Colon (tissue), 2 donors: Measurements from ENCODE around the gene MAST4.

ENCODE experiments used
- FAIRE-seq: peaks from 2 replicates; lab custom pipeline; 2012; peaks lifted over from hg19 to GRCh38; lab: Jason Lieb, UNC
- donor health status: control.
- donor health status: control.

MAST4 gene

DNA sequence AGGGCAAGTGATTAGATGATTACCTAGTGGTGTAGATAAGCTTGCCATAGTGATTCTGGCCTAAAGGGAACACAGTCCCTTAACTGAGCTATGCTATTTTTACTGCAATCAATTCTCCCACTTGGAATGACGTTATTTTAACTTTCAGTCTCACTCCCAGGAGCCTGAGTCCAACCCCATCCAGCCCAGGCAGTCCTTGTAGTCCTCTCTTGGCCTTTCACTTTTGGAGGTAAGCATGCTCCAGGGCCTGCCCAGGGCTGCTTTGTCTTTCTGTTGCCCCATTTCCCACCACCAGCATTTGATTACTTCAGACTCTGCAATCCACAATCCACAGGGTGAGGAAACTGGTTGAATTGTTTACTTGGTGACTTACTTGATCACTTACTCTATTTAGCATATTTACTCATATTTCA, 367.4 kb downstream of the MAST4 start:
- FAIRE-seq, result no peak

DNA sequence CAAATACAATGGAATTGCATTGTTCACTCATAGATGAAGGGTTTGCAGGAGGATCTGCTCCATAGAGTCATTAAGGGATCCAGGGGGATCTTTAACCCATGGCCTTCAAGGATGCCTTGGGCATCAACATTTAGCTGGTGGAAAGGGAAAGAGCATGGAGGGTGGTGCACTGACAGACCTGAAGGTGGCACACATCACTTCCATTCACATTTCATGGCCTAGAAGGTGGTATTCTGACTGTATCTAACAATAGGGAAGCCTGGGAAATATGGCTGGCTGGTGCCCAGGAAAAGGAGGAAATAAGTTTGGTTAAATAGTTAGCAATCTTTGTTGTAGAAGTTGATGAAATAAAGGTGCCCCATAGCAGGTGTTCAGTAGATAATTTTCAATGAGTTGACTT, 370.2 kb downstream of the MAST4 start:
- FAIRE-seq, result no peak

DNA sequence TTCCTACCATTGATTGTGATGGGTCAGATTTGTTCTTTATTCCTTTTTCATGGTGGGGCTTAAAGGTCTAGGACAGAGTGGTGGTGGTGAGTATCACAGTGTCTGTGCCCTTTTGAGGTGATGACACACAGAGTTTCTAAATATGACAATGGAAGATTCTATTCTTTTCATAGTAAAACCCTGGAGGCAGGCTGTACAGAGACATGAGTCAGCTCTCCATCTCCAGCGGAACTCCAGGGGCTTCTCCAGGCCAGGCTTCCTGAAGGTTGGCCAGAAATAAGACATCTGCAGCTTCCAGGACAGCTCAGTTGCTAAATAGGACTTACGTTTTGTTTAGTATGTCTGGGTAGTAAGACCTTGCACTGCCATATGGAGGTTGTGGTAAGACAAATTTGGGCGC, 370.9 kb downstream of the MAST4 start:
- no peak for FAIRE-seq

DNA sequence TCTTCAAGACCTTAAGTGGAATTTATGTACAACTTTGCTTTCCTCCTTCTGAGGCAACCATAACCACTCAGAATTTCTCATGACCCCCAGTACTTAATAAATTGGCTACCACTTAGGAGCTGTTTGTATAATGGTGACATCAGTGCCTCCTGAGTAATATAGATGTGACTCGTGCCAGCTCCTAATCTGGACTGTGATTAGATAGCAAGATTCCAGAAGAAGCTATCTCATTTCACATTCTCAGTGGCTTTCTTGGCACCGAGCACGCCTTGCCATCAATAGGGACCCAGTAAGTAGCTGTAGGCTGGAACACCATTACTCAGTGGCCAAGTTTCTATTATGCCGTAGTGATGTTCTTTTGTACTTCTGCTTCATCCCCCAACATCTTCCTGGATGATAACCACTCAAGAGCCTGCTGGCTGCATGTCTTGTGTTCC, 371.7 kb downstream of the MAST4 start:
- FAIRE-seq, result no peak

DNA sequence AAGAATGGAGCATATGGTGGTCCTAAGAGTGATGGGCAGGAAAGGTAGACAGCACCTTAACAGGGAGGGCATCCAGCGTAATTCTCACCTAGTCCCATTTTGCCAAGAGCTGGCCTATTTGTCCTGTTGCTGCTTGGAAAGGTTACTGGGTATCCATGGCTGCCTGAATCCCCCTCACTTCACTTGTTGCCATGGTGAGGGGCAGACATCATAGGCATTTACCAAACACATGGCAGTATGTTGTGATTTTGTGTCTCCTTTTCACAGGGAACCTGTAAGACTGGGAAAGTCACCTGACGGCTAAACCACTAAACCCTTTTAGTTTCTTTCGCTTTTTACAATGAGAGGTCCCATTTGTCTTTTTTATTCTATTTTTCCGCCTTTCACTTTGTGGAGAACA, 373.3 kb downstream of the MAST4 start:
- no peak for FAIRE-seq

DNA sequence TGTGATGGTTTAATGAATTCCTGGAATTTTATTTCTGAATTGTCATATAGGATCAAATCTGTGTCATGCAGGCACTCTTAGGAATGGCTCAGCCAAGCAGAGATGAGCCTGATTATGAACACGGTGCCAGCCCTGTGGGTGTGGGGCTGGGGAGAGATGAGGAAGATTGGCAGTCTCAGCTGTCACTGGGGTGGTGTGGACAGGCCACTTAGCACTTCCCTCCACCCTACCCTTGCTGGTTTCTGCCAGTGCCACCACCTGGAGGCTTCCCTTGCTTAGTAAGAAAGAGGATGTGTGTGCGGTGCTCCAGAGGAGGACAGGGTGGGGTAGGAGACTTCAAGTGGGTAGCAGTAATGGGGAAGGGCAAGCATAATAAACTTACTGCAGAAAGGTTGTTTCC, 373.8 kb downstream of the MAST4 start:
- FAIRE-seq, result no peak

DNA sequence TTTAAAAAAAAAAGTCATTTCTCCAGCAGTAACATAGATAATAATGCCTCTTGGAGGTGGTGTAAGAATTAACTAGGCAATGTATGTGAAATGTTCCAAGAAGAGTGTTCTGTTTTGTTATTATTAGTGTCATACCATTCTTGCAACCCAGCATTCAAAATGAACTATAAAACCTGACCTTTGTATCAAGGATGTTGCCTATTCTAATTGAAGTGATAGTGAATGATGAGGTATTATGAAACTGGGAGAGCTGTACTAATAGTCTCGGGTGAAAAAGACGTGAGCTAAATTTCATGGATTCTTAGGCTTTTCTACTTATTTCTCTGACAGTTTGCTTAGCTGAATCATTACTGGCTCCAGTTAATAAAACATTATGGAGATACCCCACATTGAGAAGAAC, 375.8 kb downstream of the MAST4 start:
- FAIRE-seq, result no peak

DNA sequence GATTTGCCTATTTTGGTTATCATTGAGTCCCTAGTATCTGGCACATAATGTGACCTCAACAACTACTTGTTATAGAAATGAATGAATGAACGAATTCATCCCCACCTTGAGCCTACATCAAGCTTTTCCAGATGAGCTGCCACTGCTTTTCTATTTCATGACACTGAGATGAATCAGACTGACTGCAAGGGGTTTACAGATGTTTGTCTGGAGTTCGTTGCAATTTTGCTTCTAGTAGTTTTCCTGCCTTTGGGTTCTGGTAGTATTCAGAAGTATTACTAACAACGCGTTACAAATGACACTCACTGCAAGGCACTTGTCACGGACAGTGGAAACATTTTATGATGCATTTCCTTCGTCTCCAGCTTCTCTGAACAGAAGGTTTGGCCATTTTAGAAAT, 378.1 kb downstream of the MAST4 start:
- no peak for FAIRE-seq

DNA sequence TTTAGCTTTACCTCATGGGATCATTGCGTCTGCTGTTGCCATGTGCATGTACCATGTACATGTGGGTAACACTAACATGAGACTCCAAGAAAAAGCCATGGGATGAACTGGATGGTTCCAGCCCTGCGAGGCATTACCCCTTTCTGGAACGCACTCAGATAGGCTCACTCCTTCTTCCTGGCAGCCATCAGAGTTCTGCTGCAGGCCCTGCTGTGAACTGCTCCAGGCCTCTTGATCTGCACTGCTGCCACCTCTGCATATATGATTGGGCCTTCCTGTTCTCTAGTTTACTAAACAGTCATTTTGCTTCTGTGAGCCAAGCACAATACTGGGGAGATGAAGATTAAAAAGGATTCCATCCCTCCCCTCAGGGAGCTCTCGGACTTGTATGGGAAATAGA, 379.9 kb downstream of the MAST4 start:
- FAIRE-seq, result no peak

DNA sequence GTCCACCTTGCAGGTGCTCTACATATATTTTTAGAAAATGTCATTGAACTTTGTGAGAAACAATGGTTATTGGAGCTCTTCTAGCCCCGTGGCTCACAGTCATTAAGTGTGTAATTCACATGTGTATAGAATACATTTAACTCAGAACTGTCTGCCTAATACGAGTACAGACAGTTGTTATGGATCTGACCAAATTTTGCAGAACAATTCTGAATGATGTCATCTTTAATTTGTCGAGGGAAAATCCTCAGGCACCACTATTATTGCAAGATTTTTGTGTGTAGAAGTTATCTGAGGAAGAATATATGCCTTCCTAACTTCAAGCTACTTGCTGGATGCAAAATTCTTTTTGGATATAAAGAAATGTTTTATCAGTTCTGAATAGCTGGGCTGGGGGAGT, 383.5 kb downstream of the MAST4 start:
- FAIRE-seq, result no peak

DNA sequence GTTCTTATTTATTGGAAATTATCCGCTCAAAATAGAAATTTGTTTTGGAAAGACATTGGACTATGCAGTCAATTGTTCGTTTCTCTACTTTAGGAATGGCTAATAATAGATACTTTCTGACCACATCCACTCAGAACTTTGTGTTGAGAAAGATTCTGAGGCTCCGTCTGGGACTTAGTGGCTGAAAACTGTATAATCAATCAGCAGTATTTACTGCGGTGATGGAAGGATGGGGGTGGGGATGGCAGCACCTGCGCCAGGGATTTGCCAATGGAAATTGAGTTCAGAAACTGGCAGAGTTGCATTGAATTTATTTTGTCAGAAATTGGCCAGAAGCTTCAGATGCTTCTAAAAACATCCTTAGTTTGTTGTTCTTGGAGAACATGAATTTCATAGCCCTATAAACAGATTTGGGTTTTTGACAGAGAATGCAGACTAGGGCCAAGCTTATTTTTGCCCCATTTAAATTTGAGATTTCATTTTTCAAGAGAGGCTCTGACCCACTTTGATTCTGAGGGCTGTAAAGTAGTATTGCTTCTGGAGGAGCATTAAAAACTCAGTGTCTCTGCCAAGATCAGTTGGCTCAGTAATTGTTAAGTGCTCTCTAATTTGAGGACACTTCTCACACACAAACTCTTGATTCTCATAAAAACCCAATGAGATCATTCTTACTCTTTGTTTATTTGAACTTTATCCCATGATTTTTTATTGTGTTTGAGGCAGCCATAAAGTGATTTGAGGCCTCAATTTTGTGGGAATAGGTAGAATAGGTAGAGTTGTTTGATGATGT, 385.3 kb downstream of the MAST4 start:
- peak; percentile 51 for FAIRE-seq

DNA sequence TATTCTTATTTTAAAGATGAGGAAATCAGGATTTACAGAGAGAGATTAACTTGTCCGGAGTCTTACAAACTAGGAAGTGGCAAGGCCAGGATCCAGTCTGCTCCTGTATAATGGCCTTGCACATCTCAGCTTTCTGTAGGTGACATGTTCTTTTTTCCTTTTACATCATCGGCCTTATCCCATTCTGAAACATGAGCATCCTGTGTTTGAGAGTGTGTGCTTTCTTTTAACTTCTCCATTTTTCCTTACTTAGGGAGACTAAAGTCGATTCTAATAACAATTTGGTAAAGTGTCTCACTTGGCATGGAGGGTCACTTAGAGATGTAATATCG, 385.8 kb downstream of the MAST4 start:
- no peak for FAIRE-seq

DNA sequence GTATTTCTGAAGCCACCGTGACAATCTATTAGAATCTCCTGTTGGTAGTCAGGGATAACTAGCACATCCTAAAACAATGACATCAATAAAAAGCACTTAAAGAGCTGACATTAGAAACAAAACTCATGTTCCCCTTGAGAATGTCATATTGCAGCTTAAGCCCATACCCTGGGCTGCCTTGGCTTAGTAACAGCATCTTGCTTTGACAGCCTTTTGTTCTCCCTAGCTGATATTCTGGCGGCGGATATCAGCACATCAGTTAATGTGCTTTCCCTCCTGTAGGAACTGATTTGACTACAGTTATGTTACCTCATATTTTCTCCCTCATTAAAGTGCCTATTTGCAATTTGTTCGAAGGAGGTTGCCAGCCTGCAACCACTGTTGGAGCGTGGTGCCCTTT, 386.3 kb downstream of the MAST4 start:
- FAIRE-seq, result no peak

DNA sequence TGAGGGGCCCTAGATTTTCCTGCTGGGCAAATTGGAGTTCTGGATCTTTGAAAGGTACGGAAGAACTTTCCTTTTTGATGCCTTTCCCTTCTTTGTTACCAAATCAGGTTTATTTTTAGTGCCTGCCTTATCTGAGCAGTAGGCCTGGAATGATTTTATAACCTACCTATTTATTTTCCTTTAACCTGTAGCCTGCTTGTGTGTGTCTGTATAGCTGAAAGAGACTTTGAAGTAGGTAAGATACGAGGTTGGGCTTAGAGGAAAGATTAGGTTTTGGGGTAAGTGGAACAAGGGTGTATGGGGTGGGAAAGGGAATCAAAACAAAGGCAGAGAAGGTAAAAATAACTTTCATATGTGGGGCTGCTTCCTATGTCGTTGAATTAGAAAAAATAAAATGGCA, 389.2 kb downstream of the MAST4 start:
- no peak for FAIRE-seq

DNA sequence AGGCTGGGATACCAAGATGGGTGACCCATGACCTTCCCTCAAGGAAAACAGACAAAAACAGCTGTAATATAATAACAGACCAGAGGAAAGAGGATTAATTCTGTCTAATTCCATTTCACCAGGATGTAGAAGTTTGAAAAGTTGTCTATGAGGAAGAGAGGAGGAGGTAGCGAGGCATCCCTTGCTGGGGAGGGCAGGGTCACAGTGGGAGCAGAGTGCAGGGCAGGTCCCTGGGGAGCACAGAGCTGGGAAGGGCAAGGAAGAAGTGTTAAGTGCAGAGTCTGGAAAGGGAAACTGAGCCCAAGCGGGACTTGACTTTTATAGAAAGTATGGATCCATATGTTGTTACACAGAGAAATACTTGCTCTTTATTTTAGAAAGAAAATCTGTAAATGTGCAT, 389.8 kb downstream of the MAST4 start:
- no peak for FAIRE-seq

DNA sequence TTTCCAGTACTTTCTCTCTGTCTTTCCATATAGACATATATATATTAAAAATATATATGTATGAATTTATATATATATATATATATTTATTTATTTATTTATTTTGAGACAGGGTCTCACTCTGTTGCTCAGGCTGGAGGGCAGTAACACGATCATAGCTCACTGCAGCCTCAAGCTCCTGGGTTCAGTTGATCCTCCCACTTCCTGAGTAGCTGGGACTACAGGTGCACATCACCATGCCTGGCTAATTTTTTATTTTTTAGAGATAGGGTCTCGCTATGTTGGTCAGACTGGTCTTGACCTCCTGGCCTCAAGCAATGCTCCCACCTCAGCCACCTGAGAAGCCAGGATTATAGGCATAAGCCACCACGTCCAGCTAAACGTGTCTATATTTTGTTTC, 390.3 kb downstream of the MAST4 start:
- FAIRE-seq, result no peak

DNA sequence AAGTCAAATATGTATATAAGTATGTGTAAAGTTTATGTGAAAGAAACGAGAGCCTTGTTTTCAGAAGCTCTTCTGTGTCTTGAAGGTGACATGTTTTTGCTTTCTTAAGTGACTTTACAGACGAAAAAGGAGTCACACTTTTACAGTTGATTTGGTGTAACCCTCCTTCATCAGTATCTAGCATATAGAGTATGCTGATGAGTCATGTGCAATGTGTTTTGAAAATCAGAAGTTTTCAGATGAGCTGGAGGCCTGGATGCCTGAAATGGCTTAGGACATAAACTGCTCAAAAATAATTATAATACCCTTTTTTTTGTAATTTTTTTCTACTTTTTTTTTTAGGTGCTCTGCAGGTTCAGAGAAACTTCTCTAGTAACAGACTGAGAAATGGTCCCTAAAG, 390.9 kb downstream of the MAST4 start:
- no peak for FAIRE-seq

DNA sequence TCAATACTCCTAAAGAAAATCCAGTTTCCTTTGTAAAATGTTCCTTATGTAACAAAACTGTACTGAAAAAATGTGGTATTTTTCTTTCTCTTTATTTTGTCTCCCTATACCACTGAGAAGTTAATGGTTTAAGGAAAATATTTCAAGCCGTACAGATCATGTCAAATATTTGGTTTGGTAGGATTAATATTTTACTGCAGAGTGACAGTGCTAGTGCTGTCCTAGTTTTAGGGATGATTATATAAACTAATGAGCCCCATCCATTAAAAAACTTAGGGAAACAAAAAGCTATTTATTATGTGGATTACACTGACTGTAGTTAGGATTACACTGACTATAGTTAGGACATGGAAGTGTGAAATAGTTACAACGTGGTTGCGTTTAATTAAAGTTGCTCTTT, 391.3 kb downstream of the MAST4 start:
- FAIRE-seq, result peak; percentile 14

DNA sequence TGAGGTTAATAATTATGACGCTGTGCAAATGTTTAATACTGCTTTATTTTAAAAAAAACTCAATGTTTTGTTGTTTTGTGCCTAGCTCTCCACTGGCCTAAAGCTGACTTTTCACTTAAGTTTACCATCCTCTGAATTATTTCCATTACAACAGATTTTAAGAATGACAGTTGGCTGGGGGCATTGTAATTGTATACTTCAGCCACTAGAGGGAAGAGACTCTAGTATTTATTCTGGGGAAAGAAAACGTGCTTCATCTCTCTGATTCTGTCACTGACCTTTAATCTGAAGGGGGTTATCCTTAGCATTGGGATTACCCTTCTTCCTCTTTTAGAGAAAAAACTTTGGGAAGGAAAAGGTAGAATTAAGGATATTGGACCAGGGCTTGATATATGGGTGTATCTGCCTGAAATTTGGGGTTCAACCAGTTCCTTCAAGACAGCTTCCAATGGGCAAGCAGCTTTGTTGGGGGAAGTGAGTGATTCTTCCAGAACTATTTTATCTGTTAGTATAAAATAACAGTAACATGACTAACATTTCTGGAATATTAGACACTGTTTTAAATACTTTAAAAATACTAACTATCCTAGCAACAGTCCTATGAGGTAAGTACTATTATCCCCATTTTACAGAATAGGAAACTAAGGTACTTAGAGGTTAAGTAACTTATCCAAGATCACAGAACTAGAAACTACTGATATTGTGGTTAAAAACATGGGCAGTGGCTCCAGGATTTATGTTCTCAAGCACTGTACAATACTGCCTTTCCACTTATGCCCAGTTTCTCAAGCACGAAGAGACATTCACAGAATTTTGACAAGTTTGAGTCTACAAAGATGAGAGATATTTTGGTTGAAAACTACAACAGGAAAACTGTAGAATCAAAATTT, 392.0 kb downstream of the MAST4 start:
- peak; percentile 18 for FAIRE-seq

DNA sequence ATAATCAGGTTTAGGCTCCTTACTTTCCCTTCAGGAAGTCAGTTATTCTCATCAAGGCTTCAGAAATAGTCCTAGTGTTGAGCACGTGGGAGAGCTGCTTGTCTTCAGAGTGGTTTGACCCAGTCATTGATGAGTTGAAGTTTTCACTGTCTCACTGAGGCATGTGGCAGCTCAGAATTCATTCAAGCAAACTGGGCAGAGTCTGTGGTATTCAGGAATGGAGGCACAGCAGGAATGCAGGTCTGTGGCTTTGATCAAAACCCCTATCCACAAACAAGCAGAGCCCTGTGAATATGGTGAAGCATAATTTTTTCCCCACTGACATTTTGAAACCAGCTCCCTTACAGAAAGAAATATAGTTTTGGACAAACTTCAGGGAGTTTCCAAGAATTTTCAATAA, 393.1 kb downstream of the MAST4 start:
- no peak for FAIRE-seq

DNA sequence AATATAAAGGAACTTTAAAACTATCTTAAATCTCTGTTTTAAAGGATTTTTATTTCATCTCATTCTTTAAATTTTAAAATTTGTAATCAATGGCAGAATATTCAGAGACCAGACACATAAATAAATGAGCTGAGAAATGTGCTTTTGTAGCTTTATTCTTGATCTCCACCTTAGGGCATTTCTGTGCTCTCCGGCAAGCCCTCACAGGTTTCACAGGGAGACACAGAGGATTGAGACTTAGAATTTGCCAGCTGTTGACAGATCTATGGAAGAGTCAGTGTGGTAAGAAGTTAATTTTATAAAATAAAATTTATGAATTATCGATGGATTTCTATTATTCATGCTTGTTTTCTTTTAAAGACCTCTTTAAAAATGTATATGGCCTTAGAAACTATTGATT, 393.6 kb downstream of the MAST4 start:
- FAIRE-seq, result no peak

DNA sequence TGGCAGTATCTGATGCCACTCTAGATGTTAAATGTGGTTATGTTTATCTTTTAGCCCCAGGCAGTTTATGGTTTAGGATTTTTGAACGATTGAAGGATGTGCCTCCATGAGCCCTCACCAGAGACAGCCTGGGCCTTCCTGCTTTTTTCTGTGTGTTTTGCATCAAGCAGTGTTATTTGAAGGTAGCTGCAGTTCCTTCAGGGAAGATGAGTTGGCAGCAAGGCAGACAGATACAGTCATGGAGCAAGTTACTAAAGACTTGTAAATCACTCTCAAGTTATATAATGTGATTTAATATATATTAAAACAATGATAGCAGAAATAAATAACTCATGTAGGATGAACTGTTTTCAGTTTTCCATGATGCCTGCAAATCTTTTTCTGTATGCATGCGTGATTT, 395.6 kb downstream of the MAST4 start:
- FAIRE-seq, result no peak

DNA sequence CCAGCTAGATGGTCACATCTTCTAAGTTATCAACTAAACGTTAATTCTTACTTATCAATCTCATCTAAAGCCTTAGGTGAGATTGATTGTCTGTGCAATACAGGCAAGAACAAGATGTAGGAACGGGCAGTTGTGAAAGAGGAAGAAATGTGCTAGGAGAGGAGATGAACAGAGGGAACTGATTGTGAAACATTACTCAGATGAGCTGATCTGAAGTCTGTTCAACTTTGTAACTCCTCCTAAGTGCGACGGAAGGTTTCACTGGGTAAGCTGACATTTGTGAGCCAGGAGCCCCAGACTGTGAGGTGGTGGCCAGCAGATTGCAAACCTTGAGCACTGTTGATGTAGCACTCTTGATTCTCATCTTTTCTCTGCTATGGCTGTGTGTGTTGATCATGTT, 396.4 kb downstream of the MAST4 start:
- FAIRE-seq, result no peak

DNA sequence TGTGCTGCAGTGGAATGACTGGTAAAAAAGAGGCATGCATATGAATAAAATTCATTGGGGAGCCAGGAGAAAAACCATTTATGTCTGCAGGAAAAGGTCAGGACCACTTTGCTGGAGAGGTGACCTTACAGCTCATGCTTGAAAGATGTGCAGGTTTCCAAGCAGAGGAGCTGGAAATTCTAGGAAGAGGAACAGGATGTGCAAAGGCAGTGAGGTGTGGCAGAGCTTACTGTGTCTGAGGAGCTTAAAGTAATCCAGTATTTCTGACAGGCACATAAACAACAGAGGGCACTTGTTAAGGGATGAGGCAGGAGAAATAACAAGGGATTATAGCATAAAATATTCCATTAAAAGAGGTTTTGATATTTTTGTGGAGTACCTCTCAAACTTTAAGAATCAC, 397.3 kb downstream of the MAST4 start:
- FAIRE-seq, result no peak
